ENCODE data around the gene CCNYL1.

Gene CCNYL1

DNA sequence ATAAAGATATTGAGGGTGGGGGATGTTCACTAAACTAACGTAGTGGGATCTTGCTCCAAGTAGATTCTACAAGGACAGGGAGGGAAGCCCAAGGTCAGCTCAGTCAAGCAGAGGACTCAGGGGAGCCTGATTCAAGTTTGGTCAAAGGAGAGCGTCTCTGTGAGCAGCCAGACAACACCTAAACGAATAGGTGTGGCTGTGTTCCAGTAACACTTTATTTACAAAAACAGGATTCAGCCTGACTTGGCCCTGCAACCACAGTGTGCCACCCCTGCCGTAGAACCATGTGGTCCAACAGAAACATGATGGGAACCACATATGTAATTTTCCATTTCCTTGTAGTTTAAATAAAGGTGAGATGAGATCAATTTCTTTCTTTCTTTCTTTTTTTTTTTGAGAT is 76.4 kb downstream of the CCNYL1 start:
- H3K4me3 ChIP-seq (ENCODE audit: insufficient read depth, low read depth, low read length, poor library complexity, severe bottlenecking): no peak overlapping the region
- no peak for DNase-seq
- no peak overlapping the region for H3K27ac ChIP-seq (ENCODE audit: insufficient read depth, low read length, poor library complexity, severe bottlenecking)
- H3K36me3 ChIP-seq (ENCODE audit: control insufficient read depth, insufficient read depth, low read length): no peaks in the 10 kb centered on the region
- H3K4me1 ChIP-seq (ENCODE audit: control insufficient read depth, insufficient read depth, low read length, poor library complexity, severe bottlenecking): no peaks in the 10 kb centered on the region
- no peaks in the 10 kb centered on the region for H3K9me3 ChIP-seq (ENCODE audit: control insufficient read depth, low read length)
- H3K27me3 ChIP-seq (replicated peaks; ENCODE audit: control insufficient read depth, insufficient read depth, low read length, poor library complexity, severe bottlenecking): no peaks in the 10 kb centered on the region

DNA sequence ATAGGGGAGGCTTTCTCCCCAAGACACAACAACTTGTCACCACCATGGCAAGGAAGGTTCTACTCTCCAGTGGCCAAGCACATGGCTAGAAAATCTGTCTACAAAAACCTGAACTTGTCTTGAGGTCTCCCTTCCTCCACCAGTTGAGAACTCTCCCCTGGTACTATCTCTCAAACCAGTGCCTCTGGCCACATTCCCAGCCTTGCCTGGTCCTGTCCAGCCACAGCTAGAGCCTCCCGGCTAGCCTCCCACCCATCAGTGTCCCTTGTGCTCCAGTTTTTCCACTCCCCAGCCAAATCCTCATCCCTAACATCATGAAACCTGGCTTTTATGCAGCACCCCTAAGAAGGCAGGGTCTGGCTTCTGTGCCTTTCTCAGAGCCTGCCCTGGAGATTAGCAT is 79.5 kb downstream of the CCNYL1 start:
- H3K4me3 ChIP-seq (ENCODE audit: insufficient read depth, low read depth, low read length, poor library complexity, severe bottlenecking): no peak overlapping the region
- no peaks in the 10 kb centered on the region for H3K36me3 ChIP-seq (ENCODE audit: control insufficient read depth, insufficient read depth, low read length)
- no peaks in the 10 kb centered on the region for H3K4me1 ChIP-seq (ENCODE audit: control insufficient read depth, insufficient read depth, low read length, poor library complexity, severe bottlenecking)
- no peaks in the 10 kb centered on the region for H3K9me3 ChIP-seq (ENCODE audit: control insufficient read depth, low read length)
- no peaks in the 10 kb centered on the region for H3K27me3 ChIP-seq (replicated peaks; ENCODE audit: control insufficient read depth, insufficient read depth, low read length, poor library complexity, severe bottlenecking)
- H3K27ac ChIP-seq (ENCODE audit: insufficient read depth, low read length, poor library complexity, severe bottlenecking): no peak overlapping the region
- DNase-seq: no peak

DNA sequence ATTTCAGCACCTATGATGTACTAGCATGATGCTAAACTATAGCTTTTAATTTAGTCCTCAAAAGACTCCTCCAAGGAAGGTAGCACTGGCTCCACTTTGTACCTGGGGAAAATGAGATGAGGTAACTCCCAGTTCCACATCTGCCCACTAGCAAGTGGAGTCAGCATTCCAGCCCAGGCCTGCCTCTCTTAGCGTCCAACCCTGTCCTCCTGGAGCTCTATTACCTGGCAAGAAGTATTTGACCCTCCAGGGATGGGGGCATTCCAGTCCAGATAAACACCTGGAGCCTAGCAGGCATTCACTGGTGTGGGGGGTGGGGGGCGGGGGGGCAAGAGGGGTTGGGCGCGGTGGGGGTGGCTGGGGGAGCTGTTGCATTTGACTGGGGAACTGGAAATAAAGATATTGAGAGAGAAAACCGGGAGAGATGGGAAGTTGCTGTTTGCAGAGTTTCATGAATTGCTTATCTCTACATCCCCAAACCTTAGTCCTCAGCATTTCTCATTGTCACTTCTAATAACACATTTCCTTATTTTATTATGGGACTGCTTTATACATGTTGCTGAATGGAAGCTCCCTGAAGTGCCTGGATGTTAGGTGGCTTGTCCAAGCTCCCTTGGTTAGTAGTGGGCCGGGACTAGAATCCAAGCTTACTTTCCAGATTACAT is 80.3 kb downstream of the CCNYL1 start:
- Histone ChIP-seq H3K27ac (ENCODE audit: insufficient read depth, low read length, poor library complexity, severe bottlenecking) (no peak overlapping the region), H3K4me1 (ENCODE audit: control insufficient read depth, insufficient read depth, low read length, poor library complexity, severe bottlenecking) (no peaks in the 10 kb centered on the region)
- no peak for DNase-seq

DNA sequence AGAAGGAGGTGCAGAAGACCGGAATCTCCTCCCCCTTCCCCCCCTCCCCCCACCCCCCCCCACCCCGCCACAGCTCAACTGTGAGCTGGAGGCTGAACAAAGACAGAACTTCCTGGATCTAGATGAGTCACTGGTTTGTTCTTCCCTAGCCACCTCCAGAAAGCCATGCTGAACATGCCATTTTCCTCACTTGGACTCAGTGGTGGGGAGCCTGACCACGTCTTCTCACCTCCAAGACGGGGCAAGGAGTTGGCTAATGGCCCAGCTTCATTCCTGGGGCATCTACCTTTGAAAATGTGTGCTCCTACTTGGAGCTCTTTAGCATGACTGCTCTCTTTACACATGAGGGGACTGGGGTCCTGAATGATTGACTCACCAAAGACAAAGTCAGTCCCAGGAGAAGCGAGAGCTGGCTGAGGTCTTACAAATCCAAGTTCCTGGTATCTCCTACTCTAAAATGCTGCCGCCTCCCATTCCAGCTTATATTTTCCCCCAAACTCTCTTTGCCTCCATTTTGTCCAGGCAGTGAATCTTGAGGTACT is 80.9 kb downstream of the CCNYL1 start:
- no peaks in the 10 kb centered on the region for H3K27me3 ChIP-seq (replicated peaks; ENCODE audit: control insufficient read depth, insufficient read depth, low read length, poor library complexity, severe bottlenecking)
- no peak overlapping the region for H3K4me3 ChIP-seq (ENCODE audit: insufficient read depth, low read depth, low read length, poor library complexity, severe bottlenecking)
- no peaks in the 10 kb centered on the region for H3K36me3 ChIP-seq (ENCODE audit: control insufficient read depth, insufficient read depth, low read length)
- DNase-seq: no peak
- no peaks in the 10 kb centered on the region for H3K4me1 ChIP-seq (ENCODE audit: control insufficient read depth, insufficient read depth, low read length, poor library complexity, severe bottlenecking)
- no peak overlapping the region for H3K27ac ChIP-seq (ENCODE audit: insufficient read depth, low read length, poor library complexity, severe bottlenecking)
- no peaks in the 10 kb centered on the region for H3K9me3 ChIP-seq (ENCODE audit: control insufficient read depth, low read length)

More for the DNA sequence above, 80.3 kb downstream of the CCNYL1 start:
- H3K4me3 ChIP-seq (ENCODE audit: insufficient read depth, low read depth, low read length, poor library complexity, severe bottlenecking): no peak overlapping the region
- no peaks in the 10 kb centered on the region for H3K27me3 ChIP-seq (replicated peaks; ENCODE audit: control insufficient read depth, insufficient read depth, low read length, poor library complexity, severe bottlenecking)
- no peaks in the 10 kb centered on the region for H3K9me3 ChIP-seq (ENCODE audit: control insufficient read depth, low read length)
- no peaks in the 10 kb centered on the region for H3K36me3 ChIP-seq (ENCODE audit: control insufficient read depth, insufficient read depth, low read length)

DNA sequence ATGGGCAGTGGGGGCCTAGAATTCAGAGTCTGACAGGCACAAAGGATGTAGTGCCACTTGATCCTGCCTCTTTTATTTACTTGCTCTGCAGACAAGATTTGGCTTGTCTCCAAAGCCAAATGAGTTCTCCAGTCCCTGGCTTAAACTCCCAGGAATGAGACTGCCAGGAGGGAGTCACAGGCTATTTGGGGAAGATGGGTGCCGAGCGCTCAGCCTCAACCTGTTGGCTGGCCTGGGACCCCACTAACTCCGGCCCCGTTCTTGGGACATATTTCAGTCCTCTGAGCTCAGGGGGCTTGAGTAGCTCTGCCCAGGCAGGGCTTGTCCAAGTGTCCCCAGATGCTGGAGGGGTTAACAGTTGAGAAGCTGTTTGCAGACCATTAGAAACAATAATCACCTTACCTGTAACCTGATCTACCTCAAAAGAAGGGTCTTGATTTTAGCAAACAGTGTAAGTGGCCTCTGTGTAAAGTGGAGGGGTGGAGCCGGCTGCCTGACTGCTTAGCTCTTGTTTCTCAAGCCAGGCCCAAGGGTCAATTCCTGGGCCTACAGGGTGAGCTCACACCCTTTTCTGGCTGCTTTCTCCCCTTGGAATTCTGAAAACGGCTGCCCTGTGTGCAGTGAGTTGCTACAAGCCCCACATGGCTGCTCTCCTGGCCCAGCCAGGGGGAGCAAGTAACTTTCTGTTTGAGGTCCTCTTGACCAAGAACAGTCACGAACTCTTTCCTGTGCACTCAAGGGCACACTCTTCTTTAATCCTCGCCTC is 85.3 kb downstream of the CCNYL1 start:
- H3K4me3 ChIP-seq (ENCODE audit: insufficient read depth, low read depth, low read length, poor library complexity, severe bottlenecking): no peak overlapping the region
- H3K27ac ChIP-seq (ENCODE audit: insufficient read depth, low read length, poor library complexity, severe bottlenecking): no peak overlapping the region
- H3K27me3 ChIP-seq (replicated peaks; ENCODE audit: control insufficient read depth, insufficient read depth, low read length, poor library complexity, severe bottlenecking): no peaks in the 10 kb centered on the region
- no peaks in the 10 kb centered on the region for H3K9me3 ChIP-seq (ENCODE audit: control insufficient read depth, low read length)
- no peaks in the 10 kb centered on the region for H3K36me3 ChIP-seq (ENCODE audit: control insufficient read depth, insufficient read depth, low read length)
- no peak for DNase-seq
- no peaks in the 10 kb centered on the region for H3K4me1 ChIP-seq (ENCODE audit: control insufficient read depth, insufficient read depth, low read length, poor library complexity, severe bottlenecking)

DNA sequence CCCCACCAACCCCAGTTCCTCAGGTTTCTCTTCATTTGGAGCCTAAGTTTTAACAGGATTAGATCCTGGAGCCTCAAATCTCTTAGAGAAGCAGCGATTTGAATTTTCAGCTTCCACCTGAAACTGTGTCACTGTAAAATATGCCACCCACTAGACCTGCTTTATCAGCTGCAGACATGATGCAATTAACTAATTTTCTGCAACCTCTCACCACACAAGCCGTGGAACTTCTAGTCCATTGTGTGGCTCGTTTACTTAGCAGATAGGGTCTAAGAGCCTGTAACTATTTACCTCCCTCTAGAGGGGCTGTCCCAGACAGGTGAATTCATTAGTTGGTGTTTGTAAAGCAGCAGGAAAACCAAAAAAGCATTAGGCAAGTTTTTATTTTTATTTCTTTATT is 89.8 kb downstream of the CCNYL1 start:
- no peaks in the 10 kb centered on the region for H3K9me3 ChIP-seq (ENCODE audit: control insufficient read depth, low read length)
- DNase-seq: no peak

DNA sequence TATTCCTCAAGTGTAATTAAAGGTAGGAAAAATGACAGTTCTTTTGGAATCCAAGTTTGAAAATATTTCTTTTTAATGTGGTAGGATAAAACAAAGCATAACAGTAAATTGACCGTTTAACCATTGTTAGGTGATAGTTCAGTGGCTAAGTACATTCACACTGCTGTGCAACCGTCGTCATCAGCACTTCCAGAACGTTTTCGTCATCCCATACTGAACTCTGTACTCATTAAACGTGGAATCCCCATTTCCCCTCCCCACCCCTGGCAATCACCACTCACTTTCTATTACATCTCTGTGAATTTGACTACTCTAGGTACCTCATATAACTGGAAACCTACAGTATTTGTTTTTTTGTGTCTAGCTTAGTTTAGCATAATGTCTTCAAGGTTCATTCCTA is 91.2 kb downstream of the CCNYL1 start:
- H3K27me3 ChIP-seq (replicated peaks; ENCODE audit: control insufficient read depth, insufficient read depth, low read length, poor library complexity, severe bottlenecking): no peaks in the 10 kb centered on the region
- no peaks in the 10 kb centered on the region for H3K9me3 ChIP-seq (ENCODE audit: control insufficient read depth, low read length)
- no peaks in the 10 kb centered on the region for H3K36me3 ChIP-seq (ENCODE audit: control insufficient read depth, insufficient read depth, low read length)
- H3K4me3 ChIP-seq (ENCODE audit: insufficient read depth, low read depth, low read length, poor library complexity, severe bottlenecking): no peak overlapping the region
- DNase-seq: no peak
- no peaks in the 10 kb centered on the region for H3K4me1 ChIP-seq (ENCODE audit: control insufficient read depth, insufficient read depth, low read length, poor library complexity, severe bottlenecking)
- no peak overlapping the region for H3K27ac ChIP-seq (ENCODE audit: insufficient read depth, low read length, poor library complexity, severe bottlenecking)

More for the DNA sequence above, 89.8 kb downstream of the CCNYL1 start:
- Histone ChIP-seq H3K27ac (ENCODE audit: insufficient read depth, low read length, poor library complexity, severe bottlenecking) (no peak overlapping the region), H3K4me1 (ENCODE audit: control insufficient read depth, insufficient read depth, low read length, poor library complexity, severe bottlenecking) (no peaks in the 10 kb centered on the region), H3K27me3 (replicated peaks; ENCODE audit: control insufficient read depth, insufficient read depth, low read length, poor library complexity, severe bottlenecking) (no peaks in the 10 kb centered on the region), H3K4me3 (ENCODE audit: insufficient read depth, low read depth, low read length, poor library complexity, severe bottlenecking) (no peak overlapping the region), H3K36me3 (ENCODE audit: control insufficient read depth, insufficient read depth, low read length) (no peaks in the 10 kb centered on the region)

Data from effector memory CD4-positive, alpha-beta T cell (primary cell).